Activated CD8-positive, alpha-beta memory T cell treated with anti-CD3 and anti-CD28 coated beads, Interleukin-2, amount 10 ng/mL, durations not matched to agents 7 days and 5 days (primary cell): ENCODE measurements around the gene PCSK2. TPM values are rescaled to one million over a fixed set of nuclear protein-coding genes. Genes with fewer than 3 reads are reported as not detected.

Experiments
- ATAC-seq: fragments of 150-1000 bp; cut with Tn5 transposase; one replicate; pipeline ENCODE4 v1.10.0; 2021; ENCODE audit warnings: moderate library complexity
- CTCF ChIA-PET: fragments of 350-600 bp; sonication (Branson Sonifier 250); formaldehyde crosslinking; loops from one replicate; lab custom pipeline; 2021; ENCODE audit warnings: antibody characterized with exemption; lab: Charles Lee
- DNase-seq: peaks from one replicate; pipeline ENCODE4 v3.0.0-alpha.2; 2020
- H3K27ac Mint-ChIP-seq: one replicate; pipeline ENCODE4 v1.8.0; 2021; ENCODE audit warnings: mild to moderate bottlenecking, mixed read lengths
- H3K27me3 Mint-ChIP-seq: one replicate; pipeline ENCODE4 v1.8.0; 2021; ENCODE audit warnings: mixed read lengths
- H3K36me3 Mint-ChIP-seq: one replicate; pipeline ENCODE4 v1.8.0; 2021; ENCODE audit warnings: mild to moderate bottlenecking, mixed read lengths
- H3K4me1 Mint-ChIP-seq: one replicate; pipeline ENCODE4 v1.8.0; 2021; ENCODE audit warnings: mixed read lengths
- H3K4me3 Mint-ChIP-seq: one replicate; pipeline ENCODE4 v1.8.0; 2021; ENCODE audit warnings: mild to moderate bottlenecking, moderate library complexity, mixed read lengths
- H3K9me3 Mint-ChIP-seq: one replicate; pipeline ENCODE4 v1.8.0; 2022; ENCODE audit warnings: low read depth, mixed read lengths
- total RNA-seq, 2 experiments: library from RNA; stranded (reverse); gene quantifications; one replicate each; pipeline ENCODE4 v1.2.3, GENCODE V29; 2021

PCSK2 gene
- total RNA-seq, 2 experiments from 2014 or later, result not detected

GRCh38 chr20:17372806-17373440 lies 146.1 kb downstream of the PCSK2 start:
- H3K27me3 Mint-ChIP-seq, result peaks cover 2% of the 10 kb centered on the region
- no peaks in the 10 kb centered on the region for H3K9me3 Mint-ChIP-seq
- ATAC-seq (no peak), DNase-seq (no peak)
- CTCF ChIA-PET, result interaction anchor here (1.2 kb wide), 1 partner anchor 12 kb away, joined by 3 read pairs; no protein-coding TSS in a partner anchor
- H3K4me1 Mint-ChIP-seq, result no peaks in the 10 kb centered on the region
- H3K36me3 Mint-ChIP-seq, result no peaks in the 10 kb centered on the region
- H3K4me3 Mint-ChIP-seq, result no peak overlapping the region
- H3K27ac Mint-ChIP-seq, result no peak overlapping the region

- DNase-seq, result no peak
- Mint-ChIP-seq H3K27me3 (peaks cover 2% of the 10 kb centered on the region), H3K4me1 (no peaks in the 10 kb centered on the region), H3K9me3 (no peaks in the 10 kb centered on the region), H3K27ac (no peak overlapping the region), H3K36me3 (no peaks in the 10 kb centered on the region), H3K4me3 (no peak overlapping the region)
- CTCF ChIA-PET, result interaction anchor here (1.2 kb wide), 1 partner anchor 11 kb away, joined by 3 read pairs; no protein-coding TSS in a partner anchor
- no peak for ATAC-seq
These were observed 147.2 kb downstream of the PCSK2 start for GRCh38 chr20:17374086-17374485.

DNA sequence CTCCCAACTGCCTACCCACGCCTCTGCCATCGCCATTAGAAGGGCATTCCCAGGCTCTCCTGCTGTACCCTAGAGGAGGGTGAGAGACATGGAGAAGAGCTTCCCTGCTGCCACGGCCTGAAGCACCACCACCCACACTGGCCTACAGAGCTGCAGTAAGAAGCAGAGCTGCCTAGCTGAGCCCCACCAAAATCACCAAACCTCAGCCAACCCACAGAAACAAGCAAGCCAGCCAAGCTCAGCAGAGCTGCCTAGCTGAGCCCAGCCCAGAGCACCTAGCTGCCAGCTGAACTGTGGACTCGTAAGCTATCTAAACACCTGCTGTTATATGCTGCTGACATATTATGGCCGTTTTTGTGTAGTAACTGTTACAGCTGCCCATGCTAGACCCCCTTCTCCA lies 149.2 kb downstream of the PCSK2 start:
- Mint-ChIP-seq H3K27me3 (no peaks in the 10 kb centered on the region), H3K4me3 (no peak overlapping the region), H3K9me3 (no peaks in the 10 kb centered on the region), H3K4me1 (no peaks in the 10 kb centered on the region), H3K27ac (no peak overlapping the region), H3K36me3 (no peaks in the 10 kb centered on the region)
- DNase-seq (no peak), ATAC-seq (no peak)
- CTCF ChIA-PET, result no interaction called here

- no peak overlapping the region for H3K27ac Mint-ChIP-seq
- no peak for DNase-seq
- H3K4me1 Mint-ChIP-seq, result no peaks in the 10 kb centered on the region
- no peaks in the 10 kb centered on the region for H3K36me3 Mint-ChIP-seq
- ATAC-seq, result no peak
- H3K9me3 Mint-ChIP-seq, result no peaks in the 10 kb centered on the region
- no peak overlapping the region for H3K4me3 Mint-ChIP-seq
- CTCF ChIA-PET, result no interaction called here
- no peaks in the 10 kb centered on the region for H3K27me3 Mint-ChIP-seq
These were observed 150.4 kb downstream of the PCSK2 start for GRCh38 chr20:17377231-17377630.

- no peak for ATAC-seq
- Mint-ChIP-seq H3K4me3 (no peak overlapping the region), H3K9me3 (no peaks in the 10 kb centered on the region), H3K36me3 (no peaks in the 10 kb centered on the region), H3K27ac (no peak overlapping the region), H3K27me3 (no peaks in the 10 kb centered on the region), H3K4me1 (no peaks in the 10 kb centered on the region)
- no peak for DNase-seq
- CTCF ChIA-PET, result no interaction called here
These were observed 152.8 kb downstream of the PCSK2 start for GRCh38 chr20:17379651-17380050.

DNA sequence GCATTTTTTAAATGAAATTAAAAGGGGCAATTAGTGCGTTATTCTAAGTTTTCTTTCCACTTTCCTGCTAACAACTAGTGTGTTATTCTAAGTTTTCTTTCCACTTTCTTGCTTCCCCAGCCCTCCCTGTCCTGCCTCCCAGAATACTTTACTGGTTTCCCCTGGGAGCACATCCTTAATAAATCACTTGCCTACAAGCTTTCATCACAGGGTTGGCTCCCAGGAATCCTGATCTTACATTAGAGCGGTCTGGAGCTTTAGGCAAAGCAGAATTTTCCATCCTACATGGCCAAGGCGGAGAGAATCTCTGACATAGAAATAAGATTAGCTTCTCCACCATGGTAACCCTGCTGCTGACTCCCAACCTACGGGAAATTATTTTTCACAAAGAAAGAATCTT lies 154.0 kb downstream of the PCSK2 start:
- DNase-seq (no peak), ATAC-seq (no peak)
- H3K27ac Mint-ChIP-seq, result no peak overlapping the region
- H3K4me3 Mint-ChIP-seq, result no peak overlapping the region
- CTCF ChIA-PET, result no interaction called here
- no peaks in the 10 kb centered on the region for H3K36me3 Mint-ChIP-seq
- no peaks in the 10 kb centered on the region for H3K4me1 Mint-ChIP-seq
- H3K9me3 Mint-ChIP-seq, result no peaks in the 10 kb centered on the region
- peaks cover 5% of the 10 kb centered on the region for H3K27me3 Mint-ChIP-seq

DNA sequence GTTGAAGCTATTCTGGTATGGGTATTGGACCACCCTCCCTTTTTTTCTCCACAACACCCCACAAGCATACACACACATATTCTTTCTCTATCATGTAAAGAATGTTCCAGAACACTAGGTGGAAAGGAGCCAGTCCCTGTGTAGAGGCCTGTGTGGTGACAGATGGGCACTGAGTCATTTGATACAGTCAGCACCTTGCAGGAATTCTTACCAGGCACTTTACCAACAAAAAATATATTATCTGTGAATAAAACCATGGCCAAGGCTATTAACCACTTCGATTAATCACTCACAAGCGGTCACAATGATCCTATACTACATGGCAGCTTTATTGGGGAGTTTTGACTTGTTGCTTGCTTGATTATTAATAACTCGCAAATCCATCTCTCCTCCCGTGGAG lies 154.9 kb downstream of the PCSK2 start:
- Mint-ChIP-seq H3K9me3 (no peaks in the 10 kb centered on the region), H3K4me1 (no peaks in the 10 kb centered on the region), H3K36me3 (no peaks in the 10 kb centered on the region), H3K27ac (no peak overlapping the region), H3K4me3 (no peak overlapping the region), H3K27me3 (peaks cover 8% of the 10 kb centered on the region)
- DNase-seq (no peak), ATAC-seq (no peak)
- CTCF ChIA-PET, result no interaction called here

- no peak for DNase-seq
- no peak for ATAC-seq
- CTCF ChIA-PET, result interaction anchor here (0.9 to 1.5 kb wide), 3 partner anchors 12 to 582 kb away, joined by 3 to 4 read pairs (median 3); no protein-coding TSS in a partner anchor
- Mint-ChIP-seq H3K27ac (no peak overlapping the region), H3K4me3 (no peak overlapping the region), H3K4me1 (no peaks in the 10 kb centered on the region), H3K36me3 (no peaks in the 10 kb centered on the region), H3K27me3 (peaks cover 8% of the 10 kb centered on the region), H3K9me3 (no peaks in the 10 kb centered on the region)
These were observed 159.0 kb downstream of the PCSK2 start for GRCh38 chr20:17385798-17386197.

DNA sequence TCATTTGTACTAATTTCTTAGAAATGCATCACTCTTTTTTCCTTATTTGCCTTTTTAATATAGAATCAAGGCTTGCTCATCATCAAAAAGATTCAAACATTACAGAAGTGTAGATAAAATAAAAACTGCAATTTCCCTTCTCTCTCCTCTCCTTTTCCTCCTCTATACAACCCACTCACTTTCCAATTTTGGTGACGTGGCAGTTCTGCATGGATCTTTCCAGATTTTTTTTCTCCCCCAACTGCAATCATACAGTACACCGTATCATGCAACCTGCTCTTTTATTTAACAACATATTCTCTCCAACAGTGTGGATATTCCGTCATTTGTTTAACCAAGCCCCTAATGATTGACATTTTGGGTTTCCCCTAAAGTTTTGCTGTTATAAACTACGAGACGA lies 163.8 kb downstream of the PCSK2 start:
- Mint-ChIP-seq H3K27me3 (peaks cover 6% of the 10 kb centered on the region), H3K36me3 (no peaks in the 10 kb centered on the region), H3K9me3 (no peaks in the 10 kb centered on the region), H3K27ac (no peak overlapping the region), H3K4me1 (no peaks in the 10 kb centered on the region), H3K4me3 (no peak overlapping the region)
- ATAC-seq (no peak), DNase-seq (no peak)
- CTCF ChIA-PET, result no interaction called here

GRCh38 chr20:17391127-17391771 lies 164.4 kb downstream of the PCSK2 start:
- DNase-seq, result no peak
- CTCF ChIA-PET, result no interaction called here
- Mint-ChIP-seq H3K36me3 (no peaks in the 10 kb centered on the region), H3K27me3 (peaks cover 11% of the 10 kb centered on the region), H3K4me3 (no peak overlapping the region), H3K9me3 (no peaks in the 10 kb centered on the region), H3K4me1 (no peaks in the 10 kb centered on the region), H3K27ac (no peak overlapping the region)
- ATAC-seq, result no peak

- H3K36me3 Mint-ChIP-seq, result no peaks in the 10 kb centered on the region
- CTCF ChIA-PET, result no interaction called here
- H3K9me3 Mint-ChIP-seq, result no peaks in the 10 kb centered on the region
- no peak for ATAC-seq
- no peak overlapping the region for H3K27ac Mint-ChIP-seq
- peaks cover 9% of the 10 kb centered on the region for H3K27me3 Mint-ChIP-seq
- no peak for DNase-seq
- no peaks in the 10 kb centered on the region for H3K4me1 Mint-ChIP-seq
- no peak overlapping the region for H3K4me3 Mint-ChIP-seq
These were observed 167.6 kb downstream of the PCSK2 start for GRCh38 chr20:17394411-17394810.

GRCh38 chr20:17395729-17396128 lies 168.9 kb downstream of the PCSK2 start:
- DNase-seq (no peak), ATAC-seq (no peak)
- CTCF ChIA-PET, result interaction anchor here (0.6 to 1.1 kb wide), 2 partner anchors 36 to 567 kb away, joined by 3 to 4 read pairs; no protein-coding TSS in a partner anchor
- Mint-ChIP-seq H3K27ac (no peak overlapping the region), H3K27me3 (peaks cover 12% of the 10 kb centered on the region), H3K4me3 (no peak overlapping the region), H3K4me1 (no peaks in the 10 kb centered on the region), H3K9me3 (no peaks in the 10 kb centered on the region), H3K36me3 (no peaks in the 10 kb centered on the region)

DNA sequence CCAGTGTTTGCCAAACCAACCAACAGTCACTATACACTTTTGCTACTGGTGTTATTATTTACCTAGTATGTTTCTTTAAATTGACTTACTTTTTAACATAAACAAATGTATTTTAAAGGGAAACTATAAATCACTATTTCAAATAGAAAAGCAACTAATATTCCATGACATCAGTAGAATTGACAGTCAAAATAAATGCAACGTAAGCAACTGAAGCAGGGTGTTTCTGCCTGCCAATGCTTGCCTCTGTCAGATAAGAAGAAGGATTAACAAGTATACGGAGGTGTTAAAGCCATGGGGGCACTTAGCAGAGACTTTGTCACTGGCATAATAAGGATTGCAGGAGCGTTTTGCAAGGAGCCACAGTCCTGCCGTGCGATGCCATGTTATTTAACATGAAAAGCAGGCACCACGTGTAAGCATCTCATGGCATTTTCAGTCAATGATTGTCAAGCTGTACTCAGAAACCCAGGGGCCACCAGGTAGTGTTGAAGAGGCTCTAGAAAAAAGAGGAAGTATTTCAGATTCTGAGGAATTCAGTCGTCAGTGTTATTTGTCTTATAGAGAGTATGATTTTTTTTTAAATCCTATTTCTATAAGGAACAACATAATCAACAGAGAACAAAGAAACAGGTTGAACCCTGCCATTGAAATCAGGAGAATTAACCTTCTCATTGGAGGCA lies 172.6 kb downstream of the PCSK2 start:
- no peaks in the 10 kb centered on the region for H3K36me3 Mint-ChIP-seq
- H3K4me1 Mint-ChIP-seq, result no peaks in the 10 kb centered on the region
- DNase-seq, result no peak
- H3K4me3 Mint-ChIP-seq, result no peak overlapping the region
- CTCF ChIA-PET, result no interaction called here
- H3K9me3 Mint-ChIP-seq, result no peaks in the 10 kb centered on the region
- ATAC-seq, result no peak
- H3K27me3 Mint-ChIP-seq, result peaks cover 14% of the 10 kb centered on the region
- H3K27ac Mint-ChIP-seq, result no peak overlapping the region

DNA sequence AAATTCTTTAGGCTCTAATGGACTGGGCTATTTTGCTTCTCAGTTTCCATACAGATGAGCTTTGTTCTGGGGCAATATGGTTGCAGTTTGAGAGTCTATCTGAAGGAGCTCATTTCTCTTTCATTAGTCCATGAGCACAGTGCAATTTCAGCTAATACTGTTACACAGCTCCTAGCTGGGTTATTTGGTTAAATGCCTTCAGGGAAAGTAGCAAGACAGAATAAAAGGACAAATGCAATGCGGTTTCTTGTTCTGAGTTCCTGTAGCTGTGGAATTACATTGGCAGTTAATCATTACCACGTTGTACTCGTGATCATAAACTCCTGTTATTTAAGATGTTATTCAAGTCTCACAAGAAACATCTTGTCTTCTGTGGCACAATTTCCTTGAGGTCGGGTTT lies 176.6 kb downstream of the PCSK2 start:
- H3K36me3 Mint-ChIP-seq, result no peaks in the 10 kb centered on the region
- CTCF ChIA-PET, result no interaction called here

More for the DNA sequence above, 176.6 kb downstream of the PCSK2 start:
- DNase-seq (no peak), ATAC-seq (no peak)
- Mint-ChIP-seq H3K4me1 (no peaks in the 10 kb centered on the region), H3K9me3 (no peaks in the 10 kb centered on the region), H3K27me3 (peaks cover 12% of the 10 kb centered on the region), H3K27ac (no peak overlapping the region), H3K4me3 (no peak overlapping the region)
